Astrocyte (in vitro differentiated cells and primary cell): ENCODE results near the gene TNRC6A.

ENCODE experiments used
- EZH2 ChIP-seq: IDR thresholded peaks from 2 replicates; pipeline ENCODE4 v1.6.1; 2012; ENCODE audit warnings: mild to moderate bottlenecking, low read length, inconsistent platforms; ENCODE audit not compliant: insufficient read depth
- TF ChIP-seq, protein P1 (sequence below): IDR thresholded peaks from 2 replicates; pipeline ENCODE4 v1.5.1; 2011; ENCODE audit warnings: low read depth, mild to moderate bottlenecking, inconsistent platforms, low read length, moderate library complexity; ENCODE audit not compliant: insufficient read depth

GRCh38 chr16:24821129-24821528 is 91.7 kb downstream of the TNRC6A start:
- no peak for TF ChIP-seq EZH2
- TF ChIP-seq, protein P1, sequence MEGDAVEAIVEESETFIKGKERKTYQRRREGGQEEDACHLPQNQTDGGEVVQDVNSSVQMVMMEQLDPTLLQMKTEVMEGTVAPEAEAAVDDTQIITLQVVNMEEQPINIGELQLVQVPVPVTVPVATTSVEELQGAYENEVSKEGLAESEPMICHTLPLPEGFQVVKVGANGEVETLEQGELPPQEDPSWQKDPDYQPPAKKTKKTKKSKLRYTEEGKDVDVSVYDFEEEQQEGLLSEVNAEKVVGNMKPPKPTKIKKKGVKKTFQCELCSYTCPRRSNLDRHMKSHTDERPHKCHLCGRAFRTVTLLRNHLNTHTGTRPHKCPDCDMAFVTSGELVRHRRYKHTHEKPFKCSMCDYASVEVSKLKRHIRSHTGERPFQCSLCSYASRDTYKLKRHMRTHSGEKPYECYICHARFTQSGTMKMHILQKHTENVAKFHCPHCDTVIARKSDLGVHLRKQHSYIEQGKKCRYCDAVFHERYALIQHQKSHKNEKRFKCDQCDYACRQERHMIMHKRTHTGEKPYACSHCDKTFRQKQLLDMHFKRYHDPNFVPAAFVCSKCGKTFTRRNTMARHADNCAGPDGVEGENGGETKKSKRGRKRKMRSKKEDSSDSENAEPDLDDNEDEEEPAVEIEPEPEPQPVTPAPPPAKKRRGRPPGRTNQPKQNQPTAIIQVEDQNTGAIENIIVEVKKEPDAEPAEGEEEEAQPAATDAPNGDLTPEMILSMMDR = no peak
